OCI-LY1 (cell line): ENCODE measurements around the gene SYPL1.

Experiments
- H2AFZ ChIP-seq: fragments of 200-600 bp; sonication (generic), shearing (Covaris generic); 2 replicates; pipeline ENCODE4 v1.6.0; 2014; ENCODE audit warnings: antibody characterized with exemption, mild to moderate bottlenecking, low read length
- H3F3A ChIP-seq: fragments of 200-600 bp; sonication (generic), shearing (Covaris generic); 2 replicates; pipeline ENCODE4 v1.6.0; 2014; ENCODE audit warnings: mild to moderate bottlenecking, antibody characterized with exemption, low read length, moderate library complexity; ENCODE audit not compliant: insufficient read depth
- H3K27ac ChIP-seq: fragments of 200-600 bp; sonication (generic); 2 replicates; pipeline ENCODE4 v1.5.1; 2014; ENCODE audit warnings: low read length, mixed run types, mild to moderate bottlenecking, low read depth; ENCODE audit not compliant: poor library complexity, severe bottlenecking
- H3K27me3 ChIP-seq: fragments of 200-600 bp; sonication (generic); 2 replicates; pipeline ENCODE4 v1.6.0; 2014; ENCODE audit warnings: antibody characterized with exemption, mild to moderate bottlenecking, low read length, moderate library complexity; ENCODE audit not compliant: insufficient read depth
- H3K36me3 ChIP-seq: fragments of 200-600 bp; sonication (generic); 2 replicates; pipeline ENCODE4 v1.6.1; 2014; ENCODE audit warnings: mild to moderate bottlenecking, antibody characterized with exemption, low read length, moderate library complexity, mixed read lengths; ENCODE audit not compliant: insufficient read depth
- H3K4me1 ChIP-seq: fragments of 200-600 bp; sonication (generic); 2 replicates; pipeline ENCODE4 v1.5.1; 2014; ENCODE audit warnings: mild to moderate bottlenecking, low read length, moderate library complexity; ENCODE audit not compliant: insufficient read depth, severe bottlenecking
- H3K4me2 ChIP-seq: fragments of 200-600 bp; sonication (generic), shearing (Covaris generic); 2 replicates; pipeline ENCODE4 v1.6.1; 2014; ENCODE audit warnings: low read length
- H3K4me3 ChIP-seq: fragments of 200-600 bp; sonication (generic); 2 replicates; pipeline ENCODE4 v1.5.1; 2014; ENCODE audit warnings: low read length, low read depth, mild to moderate bottlenecking, mixed read lengths; ENCODE audit not compliant: poor library complexity, severe bottlenecking
- H3K79me2 ChIP-seq: fragments of 200-600 bp; shearing (Covaris generic); 2 replicates; pipeline ENCODE4 v1.6.1; 2016; ENCODE audit warnings: mixed run types, low read length, mixed read lengths; ENCODE audit not compliant: insufficient read depth
- H3K9ac ChIP-seq: fragments of 200-600 bp; sonication (generic), shearing (Covaris generic); 2 replicates; pipeline ENCODE4 v1.6.1; 2014; ENCODE audit warnings: mild to moderate bottlenecking, low read length, mixed read lengths
- H3K9me2 ChIP-seq: fragments of 200-600 bp; sonication (generic), shearing (Covaris generic); 2 replicates; pipeline ENCODE4 v1.6.1; 2014; ENCODE audit warnings: low read depth, mild to moderate bottlenecking, low read length, mixed read lengths
- H3K9me3 ChIP-seq: fragments of 200-600 bp; shearing (Covaris generic); 2 replicates; pipeline ENCODE4 v1.6.1; 2014; ENCODE audit warnings: low read length, mixed read lengths
- H4K20me1 ChIP-seq: fragments of 200-600 bp; sonication (generic), shearing (Covaris generic); 2 replicates; pipeline ENCODE4 v1.6.0; 2016; ENCODE audit warnings: mild to moderate bottlenecking, low read length; ENCODE audit not compliant: insufficient read depth
- CTCF ChIP-seq: fragments of 200-600 bp; sonication (generic), shearing (Covaris generic); IDR thresholded peaks from 2 replicates; pipeline ENCODE4 v1.5.1; 2017; ENCODE audit warnings: mild to moderate bottlenecking, antibody characterized with exemption, low read length, moderate library complexity, mixed read lengths
- EZH2 ChIP-seq: fragments of 200-600 bp; sonication (generic), shearing (Covaris generic); IDR thresholded peaks from 2 replicates; pipeline ENCODE4 v1.8.0; 2017; ENCODE audit warnings: borderline replicate concordance, mixed run types, mild to moderate bottlenecking, antibody characterized with exemption, low read length, moderate library complexity, mixed read lengths

Gene SYPL1

GRCh38 chr7:106057962-106058927 is 53.9 kb downstream of the SYPL1 start:
- no peak for TF ChIP-seq CTCF
- no peak for TF ChIP-seq EZH2
- Histone ChIP-seq H3K79me2 (no peaks in the 10 kb centered on the region), H3K9me2 (no peaks in the 10 kb centered on the region), H3K27me3 (no peaks in the 10 kb centered on the region), H3K36me3 (no peaks in the 10 kb centered on the region), H3K9ac (peak overlapping the region; percentile 84), H2AFZ (no peak overlapping the region), H3K4me2 (peak overlapping the region; percentile 62), H3K27ac (peak overlapping the region; percentile 99), H4K20me1 (no peaks in the 10 kb centered on the region), H3F3A (peaks cover 29% of the 10 kb centered on the region), H3K9me3 (no peaks in the 10 kb centered on the region), H3K4me1 (peaks cover 79% of the 10 kb centered on the region), H3K4me3 (peak overlapping the region; percentile 37)

GRCh38 chr7:106057204-106057961 is 54.7 kb downstream of the SYPL1 start:
- peak overlapping the region; percentile 37 for H3K4me3 ChIP-seq
- no peaks in the 10 kb centered on the region for H4K20me1 ChIP-seq
- H3K9me3 ChIP-seq = no peaks in the 10 kb centered on the region
- H3K4me2 ChIP-seq = peak overlapping the region; percentile 62
- TF ChIP-seq CTCF (no peak), EZH2 (no peak)
- H3K27me3 ChIP-seq = no peaks in the 10 kb centered on the region
- no peak overlapping the region for H2AFZ ChIP-seq
- H3K9ac ChIP-seq = peak overlapping the region; percentile 84
- H3K79me2 ChIP-seq = no peaks in the 10 kb centered on the region
- H3F3A ChIP-seq = peaks cover 25% of the 10 kb centered on the region
- H3K36me3 ChIP-seq = no peaks in the 10 kb centered on the region
- peaks cover 76% of the 10 kb centered on the region for H3K4me1 ChIP-seq
- H3K27ac ChIP-seq = peak overlapping the region; percentile 99
- H3K9me2 ChIP-seq = no peaks in the 10 kb centered on the region

- no peaks in the 10 kb centered on the region for H3K9me2 ChIP-seq
- H3K27ac ChIP-seq = peak overlapping the region; percentile 99
- no peaks in the 10 kb centered on the region; the same call in 1 of the 2 replicates for H3K27me3 ChIP-seq
- TF ChIP-seq CTCF (peak; percentile 99), EZH2 (no peak)
- H3K4me1 ChIP-seq = peaks cover 68% of the 10 kb centered on the region
- peaks cover 25% of the 10 kb centered on the region for H3F3A ChIP-seq
- H3K79me2 ChIP-seq = no peaks in the 10 kb centered on the region
- peak overlapping the region; percentile 62 for H3K4me2 ChIP-seq
- H3K4me3 ChIP-seq = peak overlapping the region; percentile 37
- H2AFZ ChIP-seq = no peak overlapping the region
- no peaks in the 10 kb centered on the region for H4K20me1 ChIP-seq
- peaks cover 5% of the 10 kb centered on the region; the same call in 1 of the 2 replicates for H3K36me3 ChIP-seq
- H3K9ac ChIP-seq = peak overlapping the region; percentile 84
- no peaks in the 10 kb centered on the region for H3K9me3 ChIP-seq
These were observed 55.5 kb downstream of the SYPL1 start for GRCh38 chr7:106056513-106057203.
